ENCODE results near the gene SPEM3.
A peak's percentile ranks its signal among the peaks of the same experiment; 100 is the strongest.
"Not testable (repeated sequence)": the region's sequence is repeated elsewhere in the genome, so short reads cannot be mapped to it uniquely, and the experiment has no call there.

Gene SPEM3

GRCh38 chr17:7468804-7469389 lies 40.2 kb downstream of the SPEM3 start:
- Histone ChIP-seq H3K36me3 (ENCODE audit: control insufficient read depth in 1 of 2, insufficient read depth in 2 of 2, low read length in 2 of 2) (peaks cover 3 to 16% of the 10 kb centered on the region in 2 donors), H3K4me3 (ENCODE audit: low read depth in 1 of 2, low read length in 2 of 2) (no peak overlapping the region), H3K27ac (ENCODE audit: low read length) (no peak overlapping the region), H3K4me1 (ENCODE audit: control insufficient read depth in 1 of 2, insufficient read depth in 2 of 2, low read length in 2 of 2) (peaks cover 10 to 42% of the 10 kb centered on the region in 2 donors), H3K9me3 (ENCODE audit: control insufficient read depth in 1 of 2, low read length in 2 of 2) (no peaks in the 10 kb centered on the region), H3K27me3 (ENCODE audit: low read depth, low read length) (no peaks in the 10 kb centered on the region)

- H3K4me3 ChIP-seq (ENCODE audit: low read depth in 1 of 2, low read length in 2 of 2); H3K27ac ChIP-seq (ENCODE audit: low read length); H3K27me3 ChIP-seq (ENCODE audit: low read depth, low read length); H3K9me3 ChIP-seq (ENCODE audit: control insufficient read depth in 1 of 2, low read length in 2 of 2): not testable (repeated sequence)
- Histone ChIP-seq H3K4me1 (ENCODE audit: control insufficient read depth in 1 of 2, insufficient read depth in 2 of 2, low read length in 2 of 2) (peaks cover 10 to 42% of the 10 kb centered on the region in 2 donors), H3K36me3 (ENCODE audit: control insufficient read depth in 1 of 2, insufficient read depth in 2 of 2, low read length in 2 of 2) (peaks cover 0 to 15% of the 10 kb centered on the region in 2 donors)
Observed at GRCh38 chr17:7469843-7470242, 41.2 kb downstream of the SPEM3 start.

- peaks cover 0 to 14% of the 10 kb centered on the region in 2 donors for H3K36me3 ChIP-seq (ENCODE audit: control insufficient read depth in 1 of 2, insufficient read depth in 2 of 2, low read length in 2 of 2)
- not testable (repeated sequence) for H3K27ac ChIP-seq (ENCODE audit: low read length); H3K27me3 ChIP-seq (ENCODE audit: low read depth, low read length); H3K4me3 ChIP-seq (ENCODE audit: low read depth in 1 of 2, low read length in 2 of 2); H3K9me3 ChIP-seq (ENCODE audit: control insufficient read depth in 1 of 2, low read length in 2 of 2)
- peaks cover 10 to 44% of the 10 kb centered on the region in 2 donors for H3K4me1 ChIP-seq (ENCODE audit: control insufficient read depth in 1 of 2, insufficient read depth in 2 of 2, low read length in 2 of 2)
Observed at GRCh38 chr17:7470457-7470973, 41.9 kb downstream of the SPEM3 start.

- Histone ChIP-seq H3K4me3 (ENCODE audit: low read depth in 1 of 2, low read length in 2 of 2) (no peak overlapping the region), H3K4me1 (ENCODE audit: control insufficient read depth in 1 of 2, insufficient read depth in 2 of 2, low read length in 2 of 2) (peaks cover 17 to 44% of the 10 kb centered on the region in 2 donors), H3K27ac (ENCODE audit: low read length) (no peak overlapping the region)
Observed at GRCh38 chr17:7471729-7472128, 43.1 kb downstream of the SPEM3 start.

GRCh38 chr17:7474767-7475166 lies 46.1 kb downstream of the SPEM3 start:
- H3K27me3 ChIP-seq (ENCODE audit: low read depth, low read length); H3K36me3 ChIP-seq (ENCODE audit: control insufficient read depth in 1 of 2, insufficient read depth in 2 of 2, low read length in 2 of 2); H3K9me3 ChIP-seq (ENCODE audit: control insufficient read depth in 1 of 2, low read length in 2 of 2); H3K4me3 ChIP-seq (ENCODE audit: low read depth in 1 of 2, low read length in 2 of 2); H3K27ac ChIP-seq (ENCODE audit: low read length): not testable (repeated sequence)
- peaks cover 27 to 47% of the 10 kb centered on the region in 2 donors for H3K4me1 ChIP-seq (ENCODE audit: control insufficient read depth in 1 of 2, insufficient read depth in 2 of 2, low read length in 2 of 2)

More at GRCh38 chr17:7471729-7472128, 43.1 kb downstream of the SPEM3 start:
- peaks cover 0 to 2% of the 10 kb centered on the region in 2 donors for H3K36me3 ChIP-seq (ENCODE audit: control insufficient read depth in 1 of 2, insufficient read depth in 2 of 2, low read length in 2 of 2)
- H3K27me3 ChIP-seq (ENCODE audit: low read depth, low read length), result no peaks in the 10 kb centered on the region
- H3K9me3 ChIP-seq (ENCODE audit: control insufficient read depth in 1 of 2, low read length in 2 of 2), result no peaks in the 10 kb centered on the region

GRCh38 chr17:7475764-7476422 lies 47.2 kb downstream of the SPEM3 start:
- H3K4me3 ChIP-seq (ENCODE audit: low read depth in 1 of 2, low read length in 2 of 2), result peak overlapping the region in 1 of 2 donors; percentile 32
- no peaks in the 10 kb centered on the region for H3K9me3 ChIP-seq (ENCODE audit: control insufficient read depth in 1 of 2, low read length in 2 of 2)
- peaks cover 29 to 46% of the 10 kb centered on the region in 2 donors for H3K4me1 ChIP-seq (ENCODE audit: control insufficient read depth in 1 of 2, insufficient read depth in 2 of 2, low read length in 2 of 2)
- H3K27me3 ChIP-seq (ENCODE audit: low read depth, low read length), result no peaks in the 10 kb centered on the region
- H3K27ac ChIP-seq (ENCODE audit: low read length), result peak overlapping the region; percentile 74
- peaks cover 0 to 7% of the 10 kb centered on the region in 2 donors for H3K36me3 ChIP-seq (ENCODE audit: control insufficient read depth in 1 of 2, insufficient read depth in 2 of 2, low read length in 2 of 2)

GRCh38 chr17:7476494-7476893 lies 47.8 kb downstream of the SPEM3 start:
- peak overlapping the region; percentile 74 for H3K27ac ChIP-seq (ENCODE audit: low read length)
- H3K27me3 ChIP-seq (ENCODE audit: low read depth, low read length), result no peaks in the 10 kb centered on the region
- peak overlapping the region in 1 of 2 donors; percentile 81 for H3K4me3 ChIP-seq (ENCODE audit: low read depth in 1 of 2, low read length in 2 of 2)
- H3K36me3 ChIP-seq (ENCODE audit: control insufficient read depth in 1 of 2, insufficient read depth in 2 of 2, low read length in 2 of 2), result peaks cover 0 to 7% of the 10 kb centered on the region in 2 donors
- H3K9me3 ChIP-seq (ENCODE audit: control insufficient read depth in 1 of 2, low read length in 2 of 2), result no peaks in the 10 kb centered on the region
- H3K4me1 ChIP-seq (ENCODE audit: control insufficient read depth in 1 of 2, insufficient read depth in 2 of 2, low read length in 2 of 2), result peaks cover 29 to 42% of the 10 kb centered on the region in 2 donors

- Histone ChIP-seq H3K27me3 (ENCODE audit: low read depth, low read length) (no peaks in the 10 kb centered on the region), H3K9me3 (ENCODE audit: control insufficient read depth in 1 of 2, low read length in 2 of 2) (no peaks in the 10 kb centered on the region), H3K27ac (ENCODE audit: low read length) (peak overlapping the region; percentile 74), H3K36me3 (ENCODE audit: control insufficient read depth in 1 of 2, insufficient read depth in 2 of 2, low read length in 2 of 2) (peaks cover 0 to 7% of the 10 kb centered on the region in 2 donors), H3K4me1 (ENCODE audit: control insufficient read depth in 1 of 2, insufficient read depth in 2 of 2, low read length in 2 of 2) (peaks cover 29 to 41% of the 10 kb centered on the region in 2 donors), H3K4me3 (ENCODE audit: low read depth in 1 of 2, low read length in 2 of 2) (peak overlapping the region; percentile 75 to 81)
Observed at GRCh38 chr17:7476951-7477350, 48.3 kb downstream of the SPEM3 start.

GRCh38 chr17:7477392-7478275 lies 49.0 kb downstream of the SPEM3 start:
- H3K27ac ChIP-seq (ENCODE audit: low read length), result peak overlapping the region; percentile 78
- peaks cover 29 to 44% of the 10 kb centered on the region in 2 donors for H3K4me1 ChIP-seq (ENCODE audit: control insufficient read depth in 1 of 2, insufficient read depth in 2 of 2, low read length in 2 of 2)
- no peaks in the 10 kb centered on the region for H3K27me3 ChIP-seq (ENCODE audit: low read depth, low read length)
- H3K4me3 ChIP-seq (ENCODE audit: low read depth in 1 of 2, low read length in 2 of 2), result peak overlapping the region; percentile 75 to 81
- no peaks in the 10 kb centered on the region for H3K9me3 ChIP-seq (ENCODE audit: control insufficient read depth in 1 of 2, low read length in 2 of 2)
- peaks cover 0 to 7% of the 10 kb centered on the region in 2 donors for H3K36me3 ChIP-seq (ENCODE audit: control insufficient read depth in 1 of 2, insufficient read depth in 2 of 2, low read length in 2 of 2)

GRCh38 chr17:7478276-7479212 lies 49.9 kb downstream of the SPEM3 start:
- Histone ChIP-seq H3K9me3 (ENCODE audit: control insufficient read depth in 1 of 2, low read length in 2 of 2) (no peaks in the 10 kb centered on the region), H3K27me3 (ENCODE audit: low read depth, low read length) (no peaks in the 10 kb centered on the region), H3K27ac (ENCODE audit: low read length) (peak overlapping the region; percentile 78), H3K36me3 (ENCODE audit: control insufficient read depth in 1 of 2, insufficient read depth in 2 of 2, low read length in 2 of 2) (peaks cover 0 to 9% of the 10 kb centered on the region in 2 donors), H3K4me3 (ENCODE audit: low read depth in 1 of 2, low read length in 2 of 2) (peak overlapping the region; percentile 75 to 81), H3K4me1 (ENCODE audit: control insufficient read depth in 1 of 2, insufficient read depth in 2 of 2, low read length in 2 of 2) (peaks cover 29 to 44% of the 10 kb centered on the region in 2 donors)
